ENCODE results near the gene RHOA. TPM values are rescaled to one million over a fixed set of nuclear protein-coding genes. Genes with fewer than 3 reads are reported as not detected.

RHOA gene
- total RNA-seq, 1 donor from 2014 or later: 574 TPM

DNA sequence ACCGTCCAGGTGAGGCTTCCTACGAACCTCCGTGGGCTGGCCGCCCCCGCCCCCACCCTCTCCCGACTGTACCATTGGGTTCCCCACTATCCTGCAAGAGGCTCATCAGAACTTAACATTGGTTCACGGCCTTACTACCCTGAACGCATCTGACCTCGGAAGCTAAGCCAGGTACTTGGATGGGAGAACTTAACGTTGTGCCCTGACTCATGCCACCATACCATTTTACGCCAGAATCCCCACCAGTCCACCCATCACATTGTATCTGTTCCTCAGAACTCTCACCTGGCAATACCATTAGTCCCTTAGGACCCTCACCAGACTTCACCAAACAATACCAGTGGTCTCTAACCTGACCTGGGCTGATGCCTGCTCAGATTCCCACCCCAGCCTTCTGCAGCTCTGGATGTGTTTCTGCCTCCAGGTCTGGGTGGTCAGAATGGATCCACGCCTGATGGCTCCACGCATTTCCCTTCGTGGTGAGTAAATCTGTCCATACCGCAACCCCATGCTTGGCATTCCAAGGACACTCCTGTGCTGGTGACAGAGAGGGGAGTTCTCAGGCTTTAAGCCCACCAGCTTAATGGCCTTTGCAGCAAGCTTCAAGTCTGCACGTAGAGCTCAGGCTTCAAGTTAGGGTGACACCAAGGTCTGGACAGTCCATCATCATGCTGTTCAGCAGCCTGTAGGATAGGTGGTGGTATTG, 1.0 kb upstream of the RHOA start:
- H3K27me3 Mint-ChIP-seq (ENCODE audit: unreplicated experiment): no peaks in the 10 kb centered on the region
- TF ChIP-seq, protein P1, sequence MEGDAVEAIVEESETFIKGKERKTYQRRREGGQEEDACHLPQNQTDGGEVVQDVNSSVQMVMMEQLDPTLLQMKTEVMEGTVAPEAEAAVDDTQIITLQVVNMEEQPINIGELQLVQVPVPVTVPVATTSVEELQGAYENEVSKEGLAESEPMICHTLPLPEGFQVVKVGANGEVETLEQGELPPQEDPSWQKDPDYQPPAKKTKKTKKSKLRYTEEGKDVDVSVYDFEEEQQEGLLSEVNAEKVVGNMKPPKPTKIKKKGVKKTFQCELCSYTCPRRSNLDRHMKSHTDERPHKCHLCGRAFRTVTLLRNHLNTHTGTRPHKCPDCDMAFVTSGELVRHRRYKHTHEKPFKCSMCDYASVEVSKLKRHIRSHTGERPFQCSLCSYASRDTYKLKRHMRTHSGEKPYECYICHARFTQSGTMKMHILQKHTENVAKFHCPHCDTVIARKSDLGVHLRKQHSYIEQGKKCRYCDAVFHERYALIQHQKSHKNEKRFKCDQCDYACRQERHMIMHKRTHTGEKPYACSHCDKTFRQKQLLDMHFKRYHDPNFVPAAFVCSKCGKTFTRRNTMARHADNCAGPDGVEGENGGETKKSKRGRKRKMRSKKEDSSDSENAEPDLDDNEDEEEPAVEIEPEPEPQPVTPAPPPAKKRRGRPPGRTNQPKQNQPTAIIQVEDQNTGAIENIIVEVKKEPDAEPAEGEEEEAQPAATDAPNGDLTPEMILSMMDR (IDR thresholded peaks at IDR 0.05): no peak
- no peak for DNase-seq (ENCODE audit: extremely low spot score, unreplicated experiment)
- peak overlapping the region; percentile 93 for H3K27ac Mint-ChIP-seq (ENCODE audit: unreplicated experiment)
- peaks cover 8% of the 10 kb centered on the region for H3K36me3 Mint-ChIP-seq (ENCODE audit: unreplicated experiment)
- peaks cover 42% of the 10 kb centered on the region for H3K4me1 Mint-ChIP-seq (ENCODE audit: unreplicated experiment)
- H3K9me3 Mint-ChIP-seq (ENCODE audit: unreplicated experiment): no peaks in the 10 kb centered on the region
- H3K4me3 Mint-ChIP-seq (ENCODE audit: unreplicated experiment): peak overlapping the region; percentile 90

DNA sequence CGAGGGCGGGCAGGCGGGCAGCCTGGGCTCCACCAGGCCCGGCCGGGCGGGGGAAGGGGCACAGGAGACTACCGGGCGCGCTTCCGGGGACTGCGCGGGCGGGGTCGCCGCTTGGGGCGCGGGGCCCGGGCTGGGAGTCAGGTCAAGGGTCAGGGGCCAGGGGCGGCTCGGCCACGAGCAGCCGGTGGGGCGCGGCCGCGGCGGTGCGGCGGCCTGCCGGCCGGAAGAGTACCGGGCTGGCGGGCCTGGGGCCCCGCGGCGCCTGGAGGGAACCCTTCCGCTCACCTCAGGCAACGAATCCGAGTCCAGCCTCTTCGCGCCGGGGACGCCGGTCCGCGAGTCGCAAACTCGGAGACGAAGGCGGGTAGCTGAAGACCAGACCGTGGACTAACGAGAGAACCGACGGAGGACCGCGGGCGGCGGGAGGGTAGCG, 225 bp downstream of the RHOA start:
- H3K36me3 Mint-ChIP-seq (ENCODE audit: unreplicated experiment): peaks cover 7% of the 10 kb centered on the region
- H3K4me3 Mint-ChIP-seq (ENCODE audit: unreplicated experiment): peak overlapping the region; percentile 90
- peak overlapping the region; percentile 94 for H3K27ac Mint-ChIP-seq (ENCODE audit: unreplicated experiment)

DNA sequence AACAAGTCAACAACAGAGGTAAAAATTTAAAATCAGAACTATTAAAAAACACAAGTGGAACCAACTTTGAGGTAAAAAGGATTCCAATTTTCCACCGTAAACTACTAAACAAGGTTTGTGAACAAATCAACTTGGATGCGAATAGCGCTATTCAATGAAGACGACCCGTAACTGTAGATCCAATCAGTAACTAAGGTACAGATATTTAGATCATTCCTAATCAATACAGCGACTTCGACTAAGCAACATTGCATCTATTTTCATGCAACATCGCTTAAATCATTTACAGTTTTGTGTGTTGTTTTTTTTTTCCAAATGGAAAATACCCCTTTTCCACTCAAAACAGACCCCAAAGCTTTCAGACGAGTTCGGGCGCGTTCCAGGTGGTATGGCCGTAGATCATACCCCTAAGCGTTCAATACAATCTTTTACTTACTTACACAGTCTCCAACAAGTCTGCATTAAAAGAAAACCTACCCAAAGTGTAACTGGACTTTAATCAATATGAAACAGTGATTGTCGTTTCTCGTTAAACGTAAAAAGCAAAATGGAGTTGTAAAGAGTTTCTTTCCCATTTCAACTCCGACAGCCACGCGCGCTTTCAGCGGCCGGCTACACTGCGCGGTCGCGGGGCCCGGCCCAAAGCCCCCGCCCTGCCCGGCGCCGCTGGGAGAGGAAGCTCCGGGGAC, 786 bp downstream of the RHOA start:
- Mint-ChIP-seq H3K36me3 (ENCODE audit: unreplicated experiment) (peaks cover 7% of the 10 kb centered on the region), H3K27ac (ENCODE audit: unreplicated experiment) (peak overlapping the region; percentile 94), H3K27me3 (ENCODE audit: unreplicated experiment) (no peaks in the 10 kb centered on the region), H3K4me1 (ENCODE audit: unreplicated experiment) (peaks cover 55% of the 10 kb centered on the region), H3K4me3 (ENCODE audit: unreplicated experiment) (peak overlapping the region; percentile 89), H3K9me3 (ENCODE audit: unreplicated experiment) (no peaks in the 10 kb centered on the region)
- DNase-seq (ENCODE audit: extremely low spot score, unreplicated experiment): no peak
- TF ChIP-seq, protein P1 (IDR thresholded peaks at IDR 0.05): no peak

More for the DNA sequence above, 225 bp downstream of the RHOA start:
- DNase-seq (ENCODE audit: extremely low spot score, unreplicated experiment): peak; percentile 85
- TF ChIP-seq, protein P1 (IDR thresholded peaks at IDR 0.05): no peak
- no peaks in the 10 kb centered on the region for H3K27me3 Mint-ChIP-seq (ENCODE audit: unreplicated experiment)
- no peaks in the 10 kb centered on the region for H3K9me3 Mint-ChIP-seq (ENCODE audit: unreplicated experiment)
- H3K4me1 Mint-ChIP-seq (ENCODE audit: unreplicated experiment): peaks cover 54% of the 10 kb centered on the region

DNA sequence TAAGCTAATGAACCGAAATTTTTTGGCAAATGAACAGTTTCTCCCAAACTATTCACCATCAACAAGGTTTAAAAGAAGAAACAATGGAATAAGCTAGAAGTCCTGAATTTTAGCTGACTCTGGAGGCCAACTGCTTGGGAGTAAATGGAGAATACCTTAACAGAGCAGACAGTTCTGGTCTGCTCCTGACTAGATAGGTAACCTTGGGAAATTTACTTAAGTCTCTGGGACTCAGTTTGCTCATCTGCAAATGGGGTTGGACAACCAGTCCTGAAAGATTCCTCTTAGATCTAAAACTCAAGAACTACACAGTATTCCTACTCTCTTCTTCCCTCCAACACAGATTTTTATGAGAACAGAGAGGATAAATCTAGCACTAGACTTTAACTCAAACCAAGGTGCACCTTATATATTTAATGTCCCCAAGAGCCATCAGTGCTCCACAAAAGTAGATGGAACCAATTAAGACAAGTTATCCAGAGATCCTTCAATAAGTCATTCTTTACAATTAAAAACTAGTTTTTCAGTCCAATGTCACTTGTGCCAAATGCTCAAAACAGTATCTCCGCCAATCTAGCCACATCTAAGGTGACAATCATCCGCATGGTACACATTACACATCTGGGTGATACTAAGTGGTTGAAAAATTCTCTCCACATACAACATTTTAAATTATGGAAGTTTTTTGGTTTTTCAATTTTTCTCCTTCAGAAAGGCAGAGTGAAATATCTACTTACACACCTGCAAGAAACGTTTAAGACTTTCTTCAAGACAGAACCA, 1.5 kb downstream of the RHOA start:
- no peaks in the 10 kb centered on the region for H3K9me3 Mint-ChIP-seq (ENCODE audit: unreplicated experiment)
- peak overlapping the region; percentile 94 for H3K27ac Mint-ChIP-seq (ENCODE audit: unreplicated experiment)
- peaks cover 60% of the 10 kb centered on the region for H3K4me1 Mint-ChIP-seq (ENCODE audit: unreplicated experiment)
- peaks cover 7% of the 10 kb centered on the region for H3K36me3 Mint-ChIP-seq (ENCODE audit: unreplicated experiment)
- TF ChIP-seq, protein P1 (IDR thresholded peaks at IDR 0.05): no peak
- no peaks in the 10 kb centered on the region for H3K27me3 Mint-ChIP-seq (ENCODE audit: unreplicated experiment)
- H3K4me3 Mint-ChIP-seq (ENCODE audit: unreplicated experiment): peak overlapping the region; percentile 89
- DNase-seq (ENCODE audit: extremely low spot score, unreplicated experiment): no peak

All from osteocyte (in vitro differentiated cells).